A549 (cell line): ENCODE data around the gene ZFP92. TPM values are rescaled to one million over a fixed set of nuclear protein-coding genes. Genes with fewer than 3 reads are reported as not detected.

Experiments
- ATAC-seq, 2 experiments: fragments of 200-7000 bp in 1 of 2; fragments of >200 bp in 1 of 2; cut with Nextera tagmentation in 1 of 2; cut with Tn5 transposase in 1 of 2; 3 replicates each; pipeline versions ENCODE4 v1.8.0 to v1.9.1; 2018 to 2020; ENCODE audit warnings: mild to moderate bottlenecking in 1 of 2, moderate library complexity in 1 of 2
- CTCF ChIA-PET: fragments of 300-600 bp; sonication (Branson Sonifier 250); formaldehyde crosslinking; extraction: SDS; loops from one replicate; lab custom pipeline; 2021; ENCODE audit warnings: antibody characterized with exemption, inconsistent platforms; lab: Yijun Ruan, JAX
- POLR2A ChIA-PET: fragments of 350-600 bp; formaldehyde crosslinking; extraction: SDS; loops from one replicate; lab custom pipeline; 2021; ENCODE audit warnings: antibody characterized with exemption, inconsistent platforms; lab: Yijun Ruan, JAX
- DNase-seq, 2 experiments: peaks; one replicate each; pipeline versions ENCODE4 v3.0.0 to v3.0.0-alpha.2; 2011 to 2016; ENCODE audit warnings: low read depth in 1 of 2, low spot score in 1 of 2
- FAIRE-seq: peaks from 2 replicates; lab custom pipeline; 2011; peaks lifted over from hg19 to GRCh38; lab: Jason Lieb, UNC
- H3K27ac ChIP-seq, 2 experiments: fragments of >200 bp; sonication (Bioruptor Twin); formaldehyde crosslinking; 3 replicates each; pipeline ENCODE4 v1.5.1; 2016 to 2017
- H3K4me1 ChIP-seq: fragments of >200 bp; sonication (Bioruptor Twin); formaldehyde crosslinking; 3 replicates; pipeline ENCODE4 v1.6.1; 2016
- H3K4me2 ChIP-seq: fragments of >200 bp; sonication (Bioruptor Twin); formaldehyde crosslinking; 3 replicates; pipeline ENCODE4 v1.6.1; 2016
- H3K4me3 ChIP-seq: fragments of >200 bp; sonication (Bioruptor Twin); formaldehyde crosslinking; 3 replicates; pipeline ENCODE4 v1.5.1; 2016
- H3K9me3 ChIP-seq: fragments of >200 bp; sonication (Bioruptor Twin); formaldehyde crosslinking; 3 replicates; pipeline ENCODE4 v1.6.1; 2016
- BCL3 ChIP-seq: fragments of >200 bp; sonication (Bioruptor Twin); formaldehyde crosslinking; IDR thresholded peaks from 3 replicates; pipeline ENCODE4 v1.6.1; 2016
- CBX2 ChIP-seq: fragments of 200-600 bp; sonication (generic); IDR thresholded peaks from 2 replicates; pipeline ENCODE4 v1.6.1; 2016; ENCODE audit warnings: low read depth, mild to moderate bottlenecking, borderline replicate concordance
- CEBPB ChIP-seq, 2 experiments: fragments of >200 bp in 1 of 2; sonication (Bioruptor Twin) in 1 of 2; formaldehyde crosslinking in 1 of 2; IDR thresholded peaks; 2 replicates each; pipeline ENCODE4 v1.6.1; 2012 to 2016
- E2F6 ChIP-seq: IDR thresholded peaks from 2 replicates; pipeline ENCODE4 v1.6.1; 2012; ENCODE audit warnings: low read depth, borderline replicate concordance
- EHMT2 ChIP-seq: fragments of 200-600 bp; sonication (generic); IDR thresholded peaks from 2 replicates; pipeline ENCODE4 v1.6.1; 2016; ENCODE audit warnings: antibody characterized with exemption, low read depth, mild to moderate bottlenecking, moderate library complexity
- FOSB ChIP-seq: fragments of 250-450 bp; sonication (Bioruptor Pico); IDR thresholded peaks from 2 replicates; pipeline ENCODE4 v1.5.0; 2020; ENCODE audit warnings: mild to moderate bottlenecking, moderate library complexity
- GATA3 ChIP-seq: IDR thresholded peaks from 2 replicates; pipeline ENCODE4 v1.6.1; 2012; ENCODE audit warnings: borderline replicate concordance
- HDAC2 ChIP-seq: fragments of 200-600 bp; sonication (generic); IDR thresholded peaks from 2 replicates; pipeline ENCODE4 v1.6.1; 2016
- HES2 ChIP-seq: fragments of >200 bp; sonication (Bioruptor Twin); formaldehyde crosslinking; IDR thresholded peaks from 2 replicates; pipeline ENCODE4 v1.6.1; 2016
- HEYL ChIP-seq: fragments of 250-450 bp; sonication (Bioruptor Pico); IDR thresholded peaks from 2 replicates; pipeline ENCODE4 v1.8.0; 2021; ENCODE audit warnings: mild to moderate bottlenecking, moderate library complexity
- HOXA7 ChIP-seq: fragments of 250-450 bp; sonication (Bioruptor Pico); IDR thresholded peaks from 2 replicates; pipeline ENCODE4 v1.5.0; 2020; ENCODE audit warnings: mild to moderate bottlenecking, moderate library complexity
- HOXB13 ChIP-seq: fragments of 250-450 bp; sonication (Bioruptor Pico); IDR thresholded peaks from 2 replicates; pipeline ENCODE4 v1.5.0; 2020; ENCODE audit warnings: low read depth, mild to moderate bottlenecking, moderate library complexity
- HOXB5 ChIP-seq: fragments of 250-450 bp; sonication (Bioruptor Pico); IDR thresholded peaks from 2 replicates; pipeline ENCODE4 v1.5.0; 2020; ENCODE audit warnings: mild to moderate bottlenecking, moderate library complexity
- KDM1A ChIP-seq: fragments of 200-600 bp; sonication (generic); IDR thresholded peaks from 2 replicates; pipeline ENCODE4 v1.6.1; 2016; ENCODE audit warnings: low read depth, mild to moderate bottlenecking
- KDM5A ChIP-seq: fragments of 200-600 bp; sonication (generic); IDR thresholded peaks from 2 replicates; pipeline ENCODE4 v1.6.1; 2016; ENCODE audit warnings: antibody characterized with exemption, mild to moderate bottlenecking
- MAFK ChIP-seq: fragments of 450-650 bp; IDR thresholded peaks from 2 replicates; pipeline ENCODE4 v1.6.1; 2014; ENCODE audit not compliant: partially characterized antibody
- NFE2L2 ChIP-seq: fragments of 150-350 bp; conservative IDR thresholded peaks from 2 replicates; pipeline ENCODE4 v1.6.1; 2014; ENCODE audit warnings: low read length
- POLR2A ChIP-seq: IDR thresholded peaks from 2 replicates; pipeline ENCODE4 v1.6.1; 2012; ENCODE audit warnings: mild to moderate bottlenecking, low read length
- SMC3 ChIP-seq: fragments of >200 bp; sonication (Bioruptor Twin); formaldehyde crosslinking; IDR thresholded peaks from 3 replicates; pipeline ENCODE4 v1.6.1; 2018; ENCODE audit warnings: inconsistent platforms
- TP53 ChIP-seq: fragments of 250-450 bp; sonication (Bioruptor Pico); IDR thresholded peaks from 2 replicates; pipeline ENCODE4 v1.5.0; 2021; ENCODE audit warnings: mild to moderate bottlenecking, moderate library complexity
- ZC3H11A ChIP-seq: fragments of 450-650 bp; IDR thresholded peaks from 2 replicates; pipeline ENCODE4 v1.6.1; 2014; ENCODE audit warnings: antibody characterized with exemption, mild to moderate bottlenecking
- ZFP36 ChIP-seq: fragments of 450-650 bp; IDR thresholded peaks from 2 replicates; pipeline ENCODE4 v1.6.1; 2014; ENCODE audit warnings: borderline replicate concordance; ENCODE audit not compliant: partially characterized antibody
- ZNF302 ChIP-seq: fragments of 250-450 bp; sonication (Bioruptor Pico); IDR thresholded peaks from 2 replicates; pipeline ENCODE4 v1.9.0; 2021; ENCODE audit warnings: inconsistent platforms, mild to moderate bottlenecking, moderate library complexity
- WGBS: methylation state at CpG from one replicate; pipeline ENCODE4 v1.1.6; 2017; ENCODE audit errors: missing lambda C conversion rate; 5-methylcytosine and 5-hydroxymethylcytosine counted together
- polyA plus RNA-seq, 4 experiments: library from polyadenylated mRNA; depleted of rRNA in 3 of 4; stranded (reverse); fragments of >200 nt; fragmentation: RNase III in 1 of 4; extraction: RNeasy Plus Mini Kit Qiagen cat#74134 plus additional on column Dnase treatment in 1 of 4; gene quantifications; 2 replicates in 3 of 4; 3 replicates in 1 of 4; pipeline ENCODE4 v1.2.3, GENCODE V29; 2011 to 2017
- TF ChIP-seq, protein P1 (sequence below): fragments of 200-600 bp; sonication (generic); IDR thresholded peaks from 2 replicates; pipeline ENCODE4 v1.6.1; 2016; ENCODE audit warnings: antibody characterized with exemption, mild to moderate bottlenecking, moderate library complexity
- TF ChIP-seq, protein P2 (sequence below): fragments of 250-450 bp; sonication (Bioruptor Pico); IDR thresholded peaks from 2 replicates; pipeline ENCODE4 v1.5.0; 2020; ENCODE audit warnings: low read depth, mild to moderate bottlenecking, moderate library complexity
- TF ChIP-seq, protein P3 (sequence below): fragments of 450-650 bp; IDR thresholded peaks from 2 replicates; pipeline ENCODE4 v1.6.1; 2014; ENCODE audit warnings: antibody characterized with exemption

Gene ZFP92
- polyA plus RNA-seq, 2 of the 4 experiments (the other 2 are of a cell fraction), result 0.47 to 0.70 TPM

GRCh38 chrX:153438532-153438931 lies 27.3 kb downstream of the ZFP92 start (continued):
- 0 out of 3 replicates have a peak, but pooled peaks have one; percentile 25 for TF ChIP-seq SMC3

DNA sequence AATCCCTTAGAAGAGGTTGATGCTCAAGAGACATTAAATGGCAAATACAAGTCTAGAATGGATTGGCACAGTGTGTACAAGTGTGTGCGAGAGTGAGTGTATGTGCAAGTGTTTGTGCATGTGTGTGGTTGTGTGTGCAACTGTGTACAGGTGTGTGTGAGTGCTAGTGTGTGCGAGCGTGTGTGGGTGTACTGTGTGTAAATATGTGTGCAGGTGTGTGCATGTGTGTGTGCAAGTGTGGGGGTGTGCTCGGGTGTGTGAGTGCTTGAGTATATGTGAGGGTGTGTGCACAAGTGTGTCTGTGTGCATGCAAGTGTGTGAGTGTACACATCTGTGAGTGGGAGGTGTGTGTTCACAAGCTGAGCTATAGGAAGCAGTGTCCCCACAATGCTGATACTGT lies 28.7 kb downstream of the ZFP92 start:
- Histone ChIP-seq H3K27ac (no peak overlapping the region), H3K4me1 (no peaks in the 10 kb centered on the region), H3K4me3 (no peak overlapping the region), H3K4me2 (no peak overlapping the region), H3K9me3 (no peaks in the 10 kb centered on the region)
- ChIA-PET POLR2A (no interaction called here), CTCF (interaction anchor here (1.0 to 1.5 kb wide), 2 partner anchors 21 to 408 kb away, joined by 3 to 4 read pairs; no protein-coding TSS in a partner anchor)
- ATAC-seq (no peak), DNase-seq (no peak), FAIRE-seq (no peak)
- TF ChIP-seq ZNF302 (no peak), BCL3 (no peak), KDM5A (no peak), CBX2 (no peak), HES2 (no peak), MAFK (no peak), ZC3H11A (no peak), HEYL (CRISPR knock-in tag) (no peak), FOSB (CRISPR knock-in tag) (no peak), HOXA7 (CRISPR knock-in tag) (no peak), CEBPB (IDR thresholded peaks at IDR 0.05) (no peak)
- TF ChIP-seq, protein P1, sequence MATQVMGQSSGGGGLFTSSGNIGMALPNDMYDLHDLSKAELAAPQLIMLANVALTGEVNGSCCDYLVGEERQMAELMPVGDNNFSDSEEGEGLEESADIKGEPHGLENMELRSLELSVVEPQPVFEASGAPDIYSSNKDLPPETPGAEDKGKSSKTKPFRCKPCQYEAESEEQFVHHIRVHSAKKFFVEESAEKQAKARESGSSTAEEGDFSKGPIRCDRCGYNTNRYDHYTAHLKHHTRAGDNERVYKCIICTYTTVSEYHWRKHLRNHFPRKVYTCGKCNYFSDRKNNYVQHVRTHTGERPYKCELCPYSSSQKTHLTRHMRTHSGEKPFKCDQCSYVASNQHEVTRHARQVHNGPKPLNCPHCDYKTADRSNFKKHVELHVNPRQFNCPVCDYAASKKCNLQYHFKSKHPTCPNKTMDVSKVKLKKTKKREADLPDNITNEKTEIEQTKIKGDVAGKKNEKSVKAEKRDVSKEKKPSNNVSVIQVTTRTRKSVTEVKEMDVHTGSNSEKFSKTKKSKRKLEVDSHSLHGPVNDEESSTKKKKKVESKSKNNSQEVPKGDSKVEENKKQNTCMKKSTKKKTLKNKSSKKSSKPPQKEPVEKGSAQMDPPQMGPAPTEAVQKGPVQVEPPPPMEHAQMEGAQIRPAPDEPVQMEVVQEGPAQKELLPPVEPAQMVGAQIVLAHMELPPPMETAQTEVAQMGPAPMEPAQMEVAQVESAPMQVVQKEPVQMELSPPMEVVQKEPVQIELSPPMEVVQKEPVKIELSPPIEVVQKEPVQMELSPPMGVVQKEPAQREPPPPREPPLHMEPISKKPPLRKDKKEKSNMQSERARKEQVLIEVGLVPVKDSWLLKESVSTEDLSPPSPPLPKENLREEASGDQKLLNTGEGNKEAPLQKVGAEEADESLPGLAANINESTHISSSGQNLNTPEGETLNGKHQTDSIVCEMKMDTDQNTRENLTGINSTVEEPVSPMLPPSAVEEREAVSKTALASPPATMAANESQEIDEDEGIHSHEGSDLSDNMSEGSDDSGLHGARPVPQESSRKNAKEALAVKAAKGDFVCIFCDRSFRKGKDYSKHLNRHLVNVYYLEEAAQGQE, result no peak
- TF ChIP-seq, protein P2, sequence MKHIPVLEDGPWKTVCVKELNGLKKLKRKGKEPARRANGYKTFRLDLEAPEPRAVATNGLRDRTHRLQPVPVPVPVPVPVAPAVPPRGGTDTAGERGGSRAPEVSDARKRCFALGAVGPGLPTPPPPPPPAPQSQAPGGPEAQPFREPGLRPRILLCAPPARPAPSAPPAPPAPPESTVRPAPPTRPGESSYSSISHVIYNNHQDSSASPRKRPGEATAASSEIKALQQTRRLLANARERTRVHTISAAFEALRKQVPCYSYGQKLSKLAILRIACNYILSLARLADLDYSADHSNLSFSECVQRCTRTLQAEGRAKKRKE (CRISPR knock-in tag), result no peak
- 59% methylated on average over 4 of the region's 4 CpGs for WGBS

DNA sequence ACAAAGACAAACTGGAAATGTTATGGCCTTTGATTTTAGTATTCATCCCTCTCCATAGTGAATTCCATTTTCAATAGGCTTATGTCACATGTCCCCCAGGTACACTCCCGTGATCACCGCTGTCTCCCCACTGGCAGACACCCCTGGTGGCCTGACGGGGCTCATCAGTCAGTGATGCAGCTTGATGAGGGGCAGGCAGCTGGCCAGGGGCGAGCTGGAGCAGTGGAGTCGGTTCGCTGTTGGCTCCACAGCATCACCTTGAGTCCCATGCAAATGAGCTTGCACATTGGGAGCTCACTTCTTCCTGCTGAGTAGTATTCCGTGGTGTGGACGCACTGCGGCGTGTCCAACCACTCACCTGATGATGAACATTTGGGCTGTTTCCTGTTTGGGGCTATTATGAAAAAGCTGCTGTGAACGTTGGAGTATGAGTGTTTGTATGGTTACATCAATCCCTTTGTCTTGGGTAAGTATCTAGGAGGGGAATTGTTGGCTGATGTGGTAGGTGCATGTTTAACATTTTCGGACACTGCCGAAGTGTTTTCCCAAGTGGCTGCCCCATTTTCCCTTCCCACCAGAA lies 29.4 kb downstream of the ZFP92 start:
- no peak overlapping the region for H3K27ac ChIP-seq
- DNase-seq, result no peak
- 58% methylated on average over 7 of the region's 13 CpGs for WGBS
- POLR2A ChIA-PET, result no interaction called here
- H3K4me3 ChIP-seq, result no peak overlapping the region
- H3K4me2 ChIP-seq, result no peak overlapping the region
- no peak for FAIRE-seq
- no peaks in the 10 kb centered on the region for H3K9me3 ChIP-seq
- ATAC-seq, result no peak
- TF ChIP-seq TP53 (CRISPR knock-in tag), result no peak
- TF ChIP-seq MAFK, result no peak
- no peak for TF ChIP-seq CEBPB (IDR thresholded peaks at IDR 0.05)
- TF ChIP-seq POLR2A, result no peak
- no peak for TF ChIP-seq E2F6
- TF ChIP-seq, protein P3, sequence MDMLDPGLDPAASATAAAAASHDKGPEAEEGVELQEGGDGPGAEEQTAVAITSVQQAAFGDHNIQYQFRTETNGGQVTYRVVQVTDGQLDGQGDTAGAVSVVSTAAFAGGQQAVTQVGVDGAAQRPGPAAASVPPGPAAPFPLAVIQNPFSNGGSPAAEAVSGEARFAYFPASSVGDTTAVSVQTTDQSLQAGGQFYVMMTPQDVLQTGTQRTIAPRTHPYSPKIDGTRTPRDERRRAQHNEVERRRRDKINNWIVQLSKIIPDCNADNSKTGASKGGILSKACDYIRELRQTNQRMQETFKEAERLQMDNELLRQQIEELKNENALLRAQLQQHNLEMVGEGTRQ, result no peak
- no peak for TF ChIP-seq HOXB5
- no peak for TF ChIP-seq ZFP36
- no peak for TF ChIP-seq CBX2
- no peak for TF ChIP-seq KDM1A
- TF ChIP-seq EHMT2, result no peak
- no peak for TF ChIP-seq KDM5A
- no peak for TF ChIP-seq NFE2L2
- no peak for TF ChIP-seq HOXB13 (CRISPR knock-in tag)
- no peak for TF ChIP-seq FOSB (CRISPR knock-in tag)
- TF ChIP-seq HDAC2, result no peak
- TF ChIP-seq GATA3, result no peak
- TF ChIP-seq, all 56 proteins: peak for 0
- CTCF ChIA-PET, result interaction anchor here (1.0 to 1.5 kb wide), 3 partner anchors 20 to 408 kb away, joined by 3 to 4 read pairs (median 3); no protein-coding TSS in a partner anchor
- H3K4me1 ChIP-seq, result no peaks in the 10 kb centered on the region
